ENCODE results near the gene GSE1. TPM values are rescaled to one million over a fixed set of nuclear protein-coding genes. Genes with fewer than 3 reads are reported as not detected.
A peak's percentile ranks its signal among the peaks of the same experiment; 100 is the strongest.

Gene GSE1
- total and polyA plus RNA-seq, 9 of the 15 experiments (the other 6 are each of a cell fraction or from before 2014, with no cell fraction given) = 12.2 to 244 (median 57.9) TPM

DNA sequence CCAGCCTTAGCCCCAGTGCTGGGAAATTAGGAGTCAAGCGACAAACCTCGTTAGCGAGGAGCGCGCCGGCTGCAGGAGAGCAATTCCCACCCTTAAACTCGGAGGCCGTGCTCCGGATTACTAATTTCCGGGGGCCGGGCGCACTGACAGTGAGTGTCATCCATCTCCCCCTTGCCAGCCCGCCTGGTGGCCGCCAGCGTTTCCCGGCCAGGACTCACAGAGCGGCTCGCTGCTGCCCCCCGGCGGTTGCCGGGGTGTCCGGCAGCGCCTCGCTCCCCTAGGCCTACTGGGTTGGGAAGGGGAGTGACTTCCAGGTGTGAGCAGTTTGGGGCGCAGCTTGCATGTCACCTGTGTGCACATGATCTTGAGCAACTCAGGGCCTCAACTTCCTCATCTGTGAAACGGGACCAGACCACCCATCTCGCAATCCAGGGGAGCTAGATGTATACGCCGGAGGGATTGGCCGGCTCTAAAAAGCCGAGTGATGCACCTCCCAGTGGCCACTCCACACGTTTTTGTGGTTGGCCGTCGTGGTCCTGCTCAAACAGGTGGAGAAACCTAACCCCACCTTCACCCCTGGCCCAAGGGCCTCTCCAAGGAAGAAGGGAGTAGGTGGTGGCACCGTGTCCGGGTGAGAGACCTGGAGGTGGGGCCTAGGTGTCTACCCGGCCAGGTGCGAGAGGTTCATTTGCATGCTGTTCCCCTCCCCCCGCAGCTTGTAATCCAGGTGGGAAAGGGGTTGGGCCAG is 2.5 kb upstream of the GSE1 start (continued):
- TF ChIP-seq ZC3H11A (IDR thresholded peaks at IDR 0.05; ENCODE audit: low read depth, low read length) (no peak), ZNF316 (IDR thresholded peaks at IDR 0.05) (no peak), ZNF280B (CRISPR knock-in tag; IDR thresholded peaks at IDR 0.05) (no peak), ZNF699 (CRISPR knock-in tag; IDR thresholded peaks at IDR 0.05; ENCODE audit: insufficient replicate concordance) (no peak), FOSL1 (tag; conservative IDR thresholded peaks at IDR 0.05) (peak; percentile 74), GABPA (tag; conservative IDR thresholded peaks at IDR 0.05; ENCODE audit: low read depth) (peak; percentile 78), ZFP1 (CRISPR knock-in tag; IDR thresholded peaks at IDR 0.05) (no peak), GATA2 (CRISPR knock-in tag; IDR thresholded peaks at IDR 0.05) (no peak), CXXC5 (CRISPR knock-in tag; IDR thresholded peaks at IDR 0.05) (peak; percentile 84), FOS (IDR thresholded peaks at IDR 0.05; ENCODE audit: extremely low read depth, insufficient read length) (no peak), RAD21 (CRISPR knock-in tag; conservative IDR thresholded peaks at IDR 0.05 in 1 of 2, IDR thresholded peaks at IDR 0.05 in 1 of 2) (peak; percentile 96 to 97), SMC3 (conservative IDR thresholded peaks at IDR 0.05; ENCODE audit: insufficient read depth, low read depth, low read length) (peak; percentile 92), YY1 (IDR thresholded peaks at IDR 0.05; ENCODE audit: borderline replicate concordance in 1 of 3, control insufficient read depth in 1 of 3, extremely low read depth in 1 of 3, insufficient read depth in 3 of 3, insufficient read length in 1 of 3, insufficient replicate concordance in 2 of 3, low read depth in 1 of 3, low read length in 2 of 3) (peak in 2 of 3 experiments; percentile 51 to 77), SUPT5H (IDR thresholded peaks at IDR 0.05) (0 out of 2 replicates have a peak, but pooled peaks have one; percentile 29), CBX8 (IDR thresholded peaks at IDR 0.05; ENCODE audit: borderline replicate concordance, extremely low read depth, low read depth, low read length, poor library complexity, severe bottlenecking) (no peak)
- TF ChIP-seq, protein P1, sequence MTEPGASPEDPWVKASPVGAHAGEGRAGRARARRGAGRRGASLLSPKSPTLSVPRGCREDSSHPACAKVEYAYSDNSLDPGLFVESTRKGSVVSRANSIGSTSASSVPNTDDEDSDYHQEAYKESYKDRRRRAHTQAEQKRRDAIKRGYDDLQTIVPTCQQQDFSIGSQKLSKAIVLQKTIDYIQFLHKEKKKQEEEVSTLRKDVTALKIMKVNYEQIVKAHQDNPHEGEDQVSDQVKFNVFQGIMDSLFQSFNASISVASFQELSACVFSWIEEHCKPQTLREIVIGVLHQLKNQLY (CRISPR knock-in tag; conservative IDR thresholded peaks at IDR 0.05) = no peak
- TF ChIP-seq, protein P2, sequence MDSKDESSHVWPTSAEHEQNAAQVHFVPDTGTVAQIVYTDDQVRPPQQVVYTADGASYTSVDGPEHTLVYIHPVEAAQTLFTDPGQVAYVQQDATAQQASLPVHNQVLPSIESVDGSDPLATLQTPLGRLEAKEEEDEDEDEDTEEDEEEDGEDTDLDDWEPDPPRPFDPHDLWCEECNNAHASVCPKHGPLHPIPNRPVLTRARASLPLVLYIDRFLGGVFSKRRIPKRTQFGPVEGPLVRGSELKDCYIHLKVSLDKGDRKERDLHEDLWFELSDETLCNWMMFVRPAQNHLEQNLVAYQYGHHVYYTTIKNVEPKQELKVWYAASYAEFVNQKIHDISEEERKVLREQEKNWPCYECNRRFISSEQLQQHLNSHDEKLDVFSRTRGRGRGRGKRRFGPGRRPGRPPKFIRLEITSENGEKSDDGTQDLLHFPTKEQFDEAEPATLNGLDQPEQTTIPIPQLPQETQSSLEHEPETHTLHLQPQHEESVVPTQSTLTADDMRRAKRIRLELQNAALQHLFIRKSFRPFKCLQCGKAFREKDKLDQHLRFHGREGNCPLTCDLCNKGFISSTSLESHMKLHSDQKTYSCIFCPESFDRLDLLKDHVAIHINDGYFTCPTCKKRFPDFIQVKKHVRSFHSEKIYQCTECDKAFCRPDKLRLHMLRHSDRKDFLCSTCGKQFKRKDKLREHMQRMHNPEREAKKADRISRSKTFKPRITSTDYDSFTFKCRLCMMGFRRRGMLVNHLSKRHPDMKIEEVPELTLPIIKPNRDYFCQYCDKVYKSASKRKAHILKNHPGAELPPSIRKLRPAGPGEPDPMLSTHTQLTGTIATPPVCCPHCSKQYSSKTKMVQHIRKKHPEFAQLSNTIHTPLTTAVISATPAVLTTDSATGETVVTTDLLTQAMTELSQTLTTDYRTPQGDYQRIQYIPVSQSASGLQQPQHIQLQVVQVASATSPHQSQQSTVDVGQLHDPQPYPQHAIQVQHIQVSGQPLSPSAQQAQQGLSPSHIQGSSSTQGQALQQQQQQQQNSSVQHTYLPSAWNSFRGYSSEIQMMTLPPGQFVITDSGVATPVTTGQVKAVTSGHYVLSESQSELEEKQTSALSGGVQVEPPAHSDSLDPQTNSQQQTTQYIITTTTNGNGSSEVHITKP (IDR thresholded peaks at IDR 0.05; ENCODE audit: partially characterized antibody) = no peak
- TF ChIP-seq, protein P3, sequence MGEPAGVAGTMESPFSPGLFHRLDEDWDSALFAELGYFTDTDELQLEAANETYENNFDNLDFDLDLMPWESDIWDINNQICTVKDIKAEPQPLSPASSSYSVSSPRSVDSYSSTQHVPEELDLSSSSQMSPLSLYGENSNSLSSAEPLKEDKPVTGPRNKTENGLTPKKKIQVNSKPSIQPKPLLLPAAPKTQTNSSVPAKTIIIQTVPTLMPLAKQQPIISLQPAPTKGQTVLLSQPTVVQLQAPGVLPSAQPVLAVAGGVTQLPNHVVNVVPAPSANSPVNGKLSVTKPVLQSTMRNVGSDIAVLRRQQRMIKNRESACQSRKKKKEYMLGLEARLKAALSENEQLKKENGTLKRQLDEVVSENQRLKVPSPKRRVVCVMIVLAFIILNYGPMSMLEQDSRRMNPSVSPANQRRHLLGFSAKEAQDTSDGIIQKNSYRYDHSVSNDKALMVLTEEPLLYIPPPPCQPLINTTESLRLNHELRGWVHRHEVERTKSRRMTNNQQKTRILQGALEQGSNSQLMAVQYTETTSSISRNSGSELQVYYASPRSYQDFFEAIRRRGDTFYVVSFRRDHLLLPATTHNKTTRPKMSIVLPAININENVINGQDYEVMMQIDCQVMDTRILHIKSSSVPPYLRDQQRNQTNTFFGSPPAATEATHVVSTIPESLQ (CRISPR knock-in tag; IDR thresholded peaks at IDR 0.05) = 0 out of 2 replicates have a peak, but pooled peaks have one; percentile 27
